H1 (cell line): ENCODE data around the gene DOCK9. TPM values are rescaled to one million over a fixed set of nuclear protein-coding genes. Genes with fewer than 3 reads are reported as not detected.

Experiments used
- BRCA1 ChIP-seq: IDR thresholded peaks from 2 replicates; pipeline ENCODE4 v1.6.1; 2012; ENCODE audit warnings: low read depth, low read length, improper control_type of control experiment
- EGR1 ChIP-seq: IDR thresholded peaks from 2 replicates; pipeline ENCODE4 v1.6.1; 2011; ENCODE audit warnings: low read depth, low read length, borderline replicate concordance
- GTF2F1 ChIP-seq: IDR thresholded peaks from 2 replicates; pipeline ENCODE4 v1.6.1; 2012; ENCODE audit warnings: low read depth, low read length, improper control_type of control experiment, borderline replicate concordance
- RBBP5 ChIP-seq: IDR thresholded peaks from 2 replicates; pipeline ENCODE4 v1.7.1; 2012; ENCODE audit warnings: low read depth, mild to moderate bottlenecking, inconsistent platforms, low read length, moderate library complexity, borderline replicate concordance
- SIX5 ChIP-seq: IDR thresholded peaks from 2 replicates; pipeline ENCODE4 v1.6.1; 2011; ENCODE audit warnings: mild to moderate bottlenecking, low read depth, low read length
- SP2 ChIP-seq: IDR thresholded peaks from 2 replicates; pipeline ENCODE4 v1.6.1; 2012; ENCODE audit warnings: mild to moderate bottlenecking, low read length, inconsistent platforms
- USF2 ChIP-seq: IDR thresholded peaks from 2 replicates; pipeline ENCODE4 v1.6.1; 2011; ENCODE audit warnings: low read length, improper control_type of control experiment
- polyA plus RNA-seq, 7 experiments: library from polyadenylated mRNA; depleted of rRNA in 3 of 7; stranded (reverse) in 5 of 7; unstranded in 2 of 7; fragments of >200 nt in 5 of 7; fragments of 200-250 nt in 2 of 7; gene quantifications; 1 replicate in 5 of 7; 2 replicates in 1 of 7; 4 replicates in 1 of 7; pipeline versions ENCODE4 v1.2.1 to v1.2.3, GENCODE V29; 2011 to 2013; ENCODE audit warnings: missing spikeins in 2 of 7, mixed read lengths in 2 of 7
- total RNA-seq: library from RNA; stranded (reverse); fragmentation: NEBNext Ultra II Directional; extraction: Animal tissue kit (Norgen Biotek cat#: 25700); gene quantifications from 2 replicates; pipeline ENCODE4 v1.2.1, GENCODE V29; 2021

DOCK9 gene
- total and polyA plus RNA-seq, 2 of the 8 experiments (the other 6 are each of a cell fraction or from before 2014, with no cell fraction given) = 21.6 to 31.5 TPM

- no peak for TF ChIP-seq USF2
- TF ChIP-seq BRCA1 = no peak
- no peak for TF ChIP-seq SP2
- TF ChIP-seq GTF2F1 = no peak
- TF ChIP-seq EGR1 = no peak
- TF ChIP-seq SIX5 = no peak
- TF ChIP-seq RBBP5 = no peak
- TF ChIP-seq, all 59 proteins: peak for 0
These were observed 97.9 kb downstream of the DOCK9 start (continued) for GRCh38 chr13:98879957-98880356.
